ENCODE measurements around the gene P2RY2.

DNA sequence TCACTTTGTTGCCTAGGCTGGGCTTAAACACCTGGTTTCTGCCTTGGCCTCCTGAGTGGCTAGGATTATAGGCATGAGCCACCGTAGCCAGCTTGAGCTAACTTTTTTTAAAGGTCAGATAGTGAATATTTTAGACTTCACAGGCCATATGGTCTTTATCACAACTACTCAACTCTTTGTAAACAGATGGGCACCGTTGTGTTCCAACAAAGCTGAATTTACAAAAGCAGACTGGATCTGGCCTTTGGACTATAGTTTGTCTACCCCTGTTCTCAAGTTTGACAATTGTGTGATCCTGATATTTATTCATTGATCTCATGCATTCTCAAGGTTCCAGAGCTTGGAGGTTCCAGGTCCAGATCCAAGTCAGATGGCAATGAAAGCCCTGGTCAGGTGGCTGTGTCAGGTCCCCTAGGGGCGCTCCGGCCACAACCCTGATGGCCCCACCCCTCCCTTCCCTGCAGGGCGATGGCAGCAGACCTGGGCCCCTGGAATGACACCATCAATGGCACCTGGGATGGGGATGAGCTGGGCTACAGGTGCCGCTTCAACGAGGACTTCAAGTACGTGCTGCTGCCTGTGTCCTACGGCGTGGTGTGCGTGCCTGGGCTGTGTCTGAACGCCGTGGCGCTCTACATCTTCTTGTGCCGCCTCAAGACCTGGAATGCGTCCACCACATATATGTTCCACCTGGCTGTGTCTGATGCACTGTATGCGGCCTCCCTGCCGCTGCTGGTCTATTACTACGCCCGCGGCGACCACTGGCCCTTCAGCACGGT lies 15.8 kb downstream of the P2RY2 start:
- TF ChIP-seq YY1 (IDR thresholded peaks at IDR 0.05; ENCODE audit: extremely low read depth, insufficient replicate concordance, low read depth, low read length) = no peak
- no peak for TF ChIP-seq POLR2AphosphoS5 (IDR thresholded peaks at IDR 0.05; ENCODE audit: low read depth, low read length)
- no peak for TF ChIP-seq EZH2 (IDR thresholded peaks at IDR 0.05)
- TF ChIP-seq, protein P1, sequence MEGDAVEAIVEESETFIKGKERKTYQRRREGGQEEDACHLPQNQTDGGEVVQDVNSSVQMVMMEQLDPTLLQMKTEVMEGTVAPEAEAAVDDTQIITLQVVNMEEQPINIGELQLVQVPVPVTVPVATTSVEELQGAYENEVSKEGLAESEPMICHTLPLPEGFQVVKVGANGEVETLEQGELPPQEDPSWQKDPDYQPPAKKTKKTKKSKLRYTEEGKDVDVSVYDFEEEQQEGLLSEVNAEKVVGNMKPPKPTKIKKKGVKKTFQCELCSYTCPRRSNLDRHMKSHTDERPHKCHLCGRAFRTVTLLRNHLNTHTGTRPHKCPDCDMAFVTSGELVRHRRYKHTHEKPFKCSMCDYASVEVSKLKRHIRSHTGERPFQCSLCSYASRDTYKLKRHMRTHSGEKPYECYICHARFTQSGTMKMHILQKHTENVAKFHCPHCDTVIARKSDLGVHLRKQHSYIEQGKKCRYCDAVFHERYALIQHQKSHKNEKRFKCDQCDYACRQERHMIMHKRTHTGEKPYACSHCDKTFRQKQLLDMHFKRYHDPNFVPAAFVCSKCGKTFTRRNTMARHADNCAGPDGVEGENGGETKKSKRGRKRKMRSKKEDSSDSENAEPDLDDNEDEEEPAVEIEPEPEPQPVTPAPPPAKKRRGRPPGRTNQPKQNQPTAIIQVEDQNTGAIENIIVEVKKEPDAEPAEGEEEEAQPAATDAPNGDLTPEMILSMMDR (IDR thresholded peaks at IDR 0.05 in 2 of 3, conservative IDR thresholded peaks at IDR 0.05 in 1 of 3; ENCODE audit: borderline replicate concordance in 1 of 3, insufficient read depth in 1 of 3, low read depth in 2 of 3, low read length in 2 of 3) = no peak

Measured in HCT116 (cell line).